GM19324 (cell line): ENCODE measurements around the gene HCN1.
"Not testable (repeated sequence)": the region's sequence is repeated elsewhere in the genome, so short reads cannot be mapped to it uniquely, and the experiment has no call there.

Experiments used
- ATAC-seq: cut with Tn5 transposase; IDR thresholded peaks from one replicate; pipeline ENCODE4 v1.9.1; 2021; ENCODE audit warnings: mild to moderate bottlenecking, moderate library complexity; ENCODE audit not compliant: unreplicated experiment, low FRiP score

HCN1 gene

GRCh38 chr5:45444856-45445255 lies 251.3 kb downstream of the HCN1 start:
- not testable (repeated sequence) for ATAC-seq

- ATAC-seq = no peak
Observed at GRCh38 chr5:45440466-45440865, 255.7 kb downstream of the HCN1 start.

- no peak for ATAC-seq
Observed at GRCh38 chr5:45437752-45438151, 258.4 kb downstream of the HCN1 start.

GRCh38 chr5:45417285-45417998 lies 278.7 kb downstream of the HCN1 start:
- ATAC-seq = no peak

- ATAC-seq = no peak
Observed at GRCh38 chr5:45414620-45415573, 281.3 kb downstream of the HCN1 start.

- ATAC-seq = no peak
Observed at GRCh38 chr5:45411971-45412612, 284.1 kb downstream of the HCN1 start.

- ATAC-seq = no peak
Observed at GRCh38 chr5:45410304-45410995, 285.7 kb downstream of the HCN1 start.

GRCh38 chr5:45408067-45408466 lies 288.1 kb downstream of the HCN1 start:
- no peak for ATAC-seq

- no peak for ATAC-seq
Observed at GRCh38 chr5:45402804-45403455, 293.2 kb downstream of the HCN1 start.

- ATAC-seq = no peak
Observed at GRCh38 chr5:45399041-45399440, 297.1 kb downstream of the HCN1 start.

- no peak for ATAC-seq
Observed at GRCh38 chr5:45385321-45386058, 310.7 kb downstream of the HCN1 start.

- no peak for ATAC-seq
Observed at GRCh38 chr5:45383985-45384384, 312.2 kb downstream of the HCN1 start.

GRCh38 chr5:45382583-45382982 lies 313.6 kb downstream of the HCN1 start:
- ATAC-seq = no peak

GRCh38 chr5:45376417-45376816 lies 319.8 kb downstream of the HCN1 start:
- ATAC-seq = no peak

GRCh38 chr5:45372629-45373028 lies 323.6 kb downstream of the HCN1 start:
- ATAC-seq = no peak

GRCh38 chr5:45371423-45371822 lies 324.8 kb downstream of the HCN1 start:
- ATAC-seq = not testable (repeated sequence)

GRCh38 chr5:45355189-45355992 lies 340.8 kb downstream of the HCN1 start:
- no peak for ATAC-seq

- no peak for ATAC-seq
Observed at GRCh38 chr5:45336464-45336863, 359.7 kb downstream of the HCN1 start.

GRCh38 chr5:45335978-45336377 lies 360.2 kb downstream of the HCN1 start:
- ATAC-seq = no peak
